Measurements from ENCODE around the gene KDM4B. TPM values are rescaled to one million over a fixed set of nuclear protein-coding genes. Genes with fewer than 3 reads are reported as not detected.
A peak's percentile ranks its signal among the peaks of the same experiment; 100 is the strongest.

The KDM4B gene
- polyA plus RNA-seq, 1 of the 3 experiments (the other 2 are of a cell fraction), result 12.2 TPM

DNA sequence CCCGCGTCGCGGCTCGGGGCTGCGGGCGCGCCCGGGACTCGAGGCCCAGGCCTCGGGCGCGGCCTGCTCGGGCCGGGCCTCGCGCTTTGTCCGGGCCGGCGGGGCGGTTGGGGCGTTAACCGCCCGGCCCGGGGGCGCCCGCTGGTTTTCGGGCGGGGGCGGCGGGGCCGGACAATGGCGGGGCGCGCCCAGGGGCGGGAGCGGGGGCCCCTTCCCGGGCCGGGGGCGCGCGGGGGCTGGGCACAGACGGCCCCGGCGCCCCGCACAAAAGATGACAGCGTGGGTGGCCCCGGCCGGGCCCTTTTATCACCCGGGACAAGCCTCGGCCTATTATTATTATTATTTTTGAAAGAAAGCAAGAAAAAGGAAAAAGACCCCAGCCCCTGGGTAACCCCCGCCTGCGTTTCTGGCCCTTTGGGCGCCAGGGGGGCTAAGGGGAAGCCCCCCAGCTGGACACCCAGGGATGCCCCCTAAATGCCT lies 419 bp downstream of the KDM4B start (continued):
- TF ChIP-seq, protein P1, sequence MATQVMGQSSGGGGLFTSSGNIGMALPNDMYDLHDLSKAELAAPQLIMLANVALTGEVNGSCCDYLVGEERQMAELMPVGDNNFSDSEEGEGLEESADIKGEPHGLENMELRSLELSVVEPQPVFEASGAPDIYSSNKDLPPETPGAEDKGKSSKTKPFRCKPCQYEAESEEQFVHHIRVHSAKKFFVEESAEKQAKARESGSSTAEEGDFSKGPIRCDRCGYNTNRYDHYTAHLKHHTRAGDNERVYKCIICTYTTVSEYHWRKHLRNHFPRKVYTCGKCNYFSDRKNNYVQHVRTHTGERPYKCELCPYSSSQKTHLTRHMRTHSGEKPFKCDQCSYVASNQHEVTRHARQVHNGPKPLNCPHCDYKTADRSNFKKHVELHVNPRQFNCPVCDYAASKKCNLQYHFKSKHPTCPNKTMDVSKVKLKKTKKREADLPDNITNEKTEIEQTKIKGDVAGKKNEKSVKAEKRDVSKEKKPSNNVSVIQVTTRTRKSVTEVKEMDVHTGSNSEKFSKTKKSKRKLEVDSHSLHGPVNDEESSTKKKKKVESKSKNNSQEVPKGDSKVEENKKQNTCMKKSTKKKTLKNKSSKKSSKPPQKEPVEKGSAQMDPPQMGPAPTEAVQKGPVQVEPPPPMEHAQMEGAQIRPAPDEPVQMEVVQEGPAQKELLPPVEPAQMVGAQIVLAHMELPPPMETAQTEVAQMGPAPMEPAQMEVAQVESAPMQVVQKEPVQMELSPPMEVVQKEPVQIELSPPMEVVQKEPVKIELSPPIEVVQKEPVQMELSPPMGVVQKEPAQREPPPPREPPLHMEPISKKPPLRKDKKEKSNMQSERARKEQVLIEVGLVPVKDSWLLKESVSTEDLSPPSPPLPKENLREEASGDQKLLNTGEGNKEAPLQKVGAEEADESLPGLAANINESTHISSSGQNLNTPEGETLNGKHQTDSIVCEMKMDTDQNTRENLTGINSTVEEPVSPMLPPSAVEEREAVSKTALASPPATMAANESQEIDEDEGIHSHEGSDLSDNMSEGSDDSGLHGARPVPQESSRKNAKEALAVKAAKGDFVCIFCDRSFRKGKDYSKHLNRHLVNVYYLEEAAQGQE (IDR thresholded peaks at IDR 0.05; ENCODE audit: low read depth, low read length), result no peak
- TF ChIP-seq SMC3 (IDR thresholded peaks at IDR 0.05; ENCODE audit: low read depth, low read length) (no peak), JUND (IDR thresholded peaks at IDR 0.05) (no peak), FOXJ3 (CRISPR knock-in tag; IDR thresholded peaks at IDR 0.05) (no peak)

DNA sequence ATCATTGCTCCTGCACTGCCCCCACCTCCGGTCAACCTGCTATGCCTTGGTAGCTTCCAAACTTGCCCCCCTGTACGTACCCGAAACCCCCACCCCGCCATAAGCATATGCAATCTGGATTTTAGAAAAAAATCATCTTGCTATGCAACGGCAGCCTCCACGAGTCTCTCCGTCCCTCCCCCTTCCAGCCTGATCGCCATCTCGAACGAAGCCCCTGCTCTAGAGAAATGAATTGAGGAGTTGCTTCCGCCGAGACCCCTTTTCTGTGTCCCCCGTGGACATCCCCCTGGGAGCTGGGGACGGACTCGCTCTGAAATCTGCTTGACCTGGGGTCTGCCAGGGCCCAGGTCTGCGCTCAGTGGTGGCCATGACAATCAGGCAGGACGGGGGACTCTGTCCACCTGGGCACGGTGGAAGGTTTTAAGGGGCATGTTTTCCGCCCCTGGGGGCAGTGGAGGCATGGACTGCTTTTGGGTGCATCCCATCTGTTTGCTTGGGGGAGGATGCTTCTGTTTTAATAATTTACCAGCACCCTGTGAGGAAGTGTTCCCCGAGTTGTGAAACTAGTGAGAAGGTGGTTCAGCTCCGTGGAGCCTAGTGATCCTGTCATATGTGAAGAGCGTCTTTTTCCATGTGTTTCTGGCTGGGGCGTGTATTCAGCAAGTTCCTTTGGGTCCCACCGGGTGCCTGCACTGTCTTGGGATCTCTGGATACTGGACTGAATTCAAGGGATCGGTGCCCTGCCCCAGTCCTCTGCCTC lies 1.0 kb downstream of the KDM4B start:
- DNase-seq, result peak; percentile 47
- Histone ChIP-seq H3K9me3 (no peaks in the 10 kb centered on the region), H3K27ac (ENCODE audit: low read depth in 2 of 2, low read length in 1 of 2) (peak overlapping the region; percentile 19 to 34; a peak in 3 of 4 replicates), H3K4me2 (peak overlapping the region; percentile 99), H3K27me3 (ENCODE audit: insufficient read depth) (no peaks in the 10 kb centered on the region), H3K9ac (peak overlapping the region; percentile 70), H3K36me3 (replicated peaks in 1 of 2; ENCODE audit: control insufficient read depth in 1 of 2, insufficient read depth in 2 of 2, low read length in 1 of 2) (peaks cover 0 to 2% of the 10 kb centered on the region in 2 experiments), H3F3A (replicated peaks; ENCODE audit: insufficient read depth) (peaks cover 32% of the 10 kb centered on the region), H3K79me2 (ENCODE audit: insufficient read depth) (peaks cover 56% of the 10 kb centered on the region), H4K20me1 (ENCODE audit: insufficient read depth) (peaks cover 38% of the 10 kb centered on the region), H3K4me1 (ENCODE audit: control insufficient read depth in 1 of 2, insufficient read depth in 2 of 2, low read depth in 1 of 2, low read length in 1 of 2) (peaks cover 16 to 32% of the 10 kb centered on the region in 2 experiments; a peak in 3 of 4 replicates), H3K4me3 (ENCODE audit: low read depth in 2 of 2, low read length in 1 of 2) (peak overlapping the region; percentile 68 to 84), H3K9me2 (no peaks in the 10 kb centered on the region), H2AFZ (ENCODE audit: low read depth) (peak overlapping the region; percentile 33; the same call in 1 of the 2 replicates)
- TF ChIP-seq MEF2A (IDR thresholded peaks at IDR 0.05; ENCODE audit: borderline replicate concordance, low read depth) (no peak), TAF1 (IDR thresholded peaks at IDR 0.05; ENCODE audit: borderline replicate concordance, low read depth, low read length) (0 out of 2 replicates have a peak, but pooled peaks have one; percentile 3), MXI1 (IDR thresholded peaks at IDR 0.05; ENCODE audit: low read depth, low read length) (peak; percentile 78)
- WGBS (ENCODE audit: low lambda C conversion rate), result 1% methylated on average over 18 of the region's 25 CpGs
- CTCF ChIA-PET, result interaction anchor here (0.9 to 6.1 kb wide), 6 partner anchors 18 to 68 kb away, joined by 3 to 62 read pairs (median 4); no protein-coding TSS in a partner anchor
- POLR2A ChIA-PET, result interaction anchor here (1.0 kb wide), 1 partner anchor 16 kb away, joined by 3 read pairs; no protein-coding TSS in a partner anchor
